DMS153 (cell line): Measurements from ENCODE around the gene CUX1.

Experiments used
- DNase-seq: peaks from one replicate; lab custom pipeline; 2025; lab: John Stamatoyannopoulos, UW

CUX1 gene

GRCh38 chr7:102189756-102190155, 372.3 kb downstream of the CUX1 start:
- DNase-seq = no peak

GRCh38 chr7:102190776-102191350, 373.4 kb downstream of the CUX1 start:
- no peak for DNase-seq

DNA sequence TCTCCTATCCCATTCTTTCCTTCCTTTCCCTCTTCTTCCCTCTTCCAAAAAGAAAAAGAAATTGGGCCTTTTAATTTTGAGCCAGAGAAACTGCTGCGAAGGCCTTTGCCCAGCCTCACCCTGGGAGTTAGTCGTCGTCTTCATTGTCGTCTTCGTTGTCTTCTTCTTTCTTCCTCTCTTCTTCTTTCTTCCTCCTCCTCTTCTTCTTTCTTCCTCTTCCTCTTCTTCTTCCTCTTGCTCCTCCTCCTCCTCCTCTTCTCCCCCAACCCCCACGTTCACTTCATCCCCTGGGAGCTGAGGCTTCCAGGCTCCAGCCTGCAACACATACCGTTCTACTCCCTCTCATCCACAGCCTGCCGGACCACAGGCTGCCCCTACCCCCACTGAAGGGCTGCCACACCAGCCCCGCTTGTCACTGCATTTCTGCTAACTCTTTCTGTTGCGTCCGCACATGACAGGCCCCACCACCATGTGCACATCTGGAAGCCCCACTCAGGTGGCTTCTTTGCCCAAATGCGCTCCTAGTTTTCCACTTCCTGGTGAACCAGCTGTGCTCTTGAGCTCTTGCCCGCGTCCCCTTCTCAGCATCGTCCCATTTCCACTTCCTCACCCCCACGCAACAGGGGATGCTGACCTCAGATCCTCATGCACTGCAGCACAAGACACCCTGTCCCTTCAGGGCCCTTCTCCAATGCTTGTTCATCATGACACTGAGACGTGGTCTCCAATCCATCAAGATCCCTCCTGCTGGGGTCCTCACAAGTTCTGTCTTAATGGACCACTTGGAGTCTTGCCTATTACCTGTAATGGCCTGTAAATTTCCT, 374.3 kb downstream of the CUX1 start:
- DNase-seq = no peak

DNA sequence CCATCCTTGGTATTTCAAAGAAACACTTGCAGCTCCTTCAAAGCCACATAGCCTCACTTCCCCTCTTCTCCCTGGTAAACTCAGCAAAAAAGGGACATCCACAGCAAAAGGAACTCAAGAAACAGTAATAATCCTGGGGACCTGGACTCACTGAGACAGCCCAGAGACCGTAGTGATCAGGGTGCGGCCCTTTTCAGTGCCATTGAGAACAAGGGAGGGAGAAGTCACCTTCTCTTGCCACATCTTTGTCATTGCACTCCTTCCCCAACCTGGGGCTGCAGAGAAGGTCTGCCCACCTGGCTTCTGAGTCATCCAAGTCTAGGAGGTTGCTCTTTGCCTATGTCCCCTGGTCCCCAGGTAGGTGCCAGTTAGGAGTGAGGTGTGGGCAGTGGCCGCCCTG, 375.4 kb downstream of the CUX1 start:
- no peak for DNase-seq

DNA sequence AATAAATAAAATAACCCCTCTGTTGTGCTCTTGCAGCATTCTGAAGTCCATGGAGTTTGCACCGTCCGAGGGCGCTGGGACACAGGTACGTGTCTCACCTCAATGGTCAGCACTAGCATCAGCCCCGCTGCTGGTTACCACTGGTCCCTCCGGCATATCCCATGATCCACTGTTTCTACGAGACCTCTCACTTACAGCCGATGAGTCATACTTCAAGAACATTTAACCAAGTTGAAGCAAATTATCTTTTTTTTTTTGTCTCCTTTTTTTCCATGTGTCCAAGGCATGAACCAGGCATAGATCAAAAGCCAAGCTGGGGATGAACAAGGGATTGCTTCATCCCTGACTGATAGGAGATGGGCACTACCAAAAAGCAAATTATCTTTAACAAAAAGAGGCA, 376.4 kb downstream of the CUX1 start:
- DNase-seq = no peak

DNA sequence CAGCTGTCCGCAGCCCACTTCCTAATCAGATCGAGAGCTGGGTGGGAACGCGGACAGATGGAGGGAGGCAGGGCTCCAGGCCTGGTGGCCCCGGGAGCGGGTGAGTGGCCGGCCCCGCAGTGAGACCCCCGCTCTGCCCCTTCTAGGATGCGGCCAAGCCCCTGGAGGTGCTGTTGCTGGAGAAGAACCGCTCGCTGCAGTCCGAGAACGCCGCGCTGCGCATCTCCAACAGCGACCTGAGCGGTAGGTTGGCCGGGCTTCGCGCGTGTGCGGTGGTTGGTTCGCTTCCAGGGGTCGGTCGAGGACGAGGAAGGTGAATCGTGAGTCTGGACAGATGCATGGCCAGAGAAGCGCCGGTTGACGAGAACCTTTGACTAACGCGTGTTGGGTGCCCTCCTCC, 377.9 kb downstream of the CUX1 start:
- no peak for DNase-seq

DNA sequence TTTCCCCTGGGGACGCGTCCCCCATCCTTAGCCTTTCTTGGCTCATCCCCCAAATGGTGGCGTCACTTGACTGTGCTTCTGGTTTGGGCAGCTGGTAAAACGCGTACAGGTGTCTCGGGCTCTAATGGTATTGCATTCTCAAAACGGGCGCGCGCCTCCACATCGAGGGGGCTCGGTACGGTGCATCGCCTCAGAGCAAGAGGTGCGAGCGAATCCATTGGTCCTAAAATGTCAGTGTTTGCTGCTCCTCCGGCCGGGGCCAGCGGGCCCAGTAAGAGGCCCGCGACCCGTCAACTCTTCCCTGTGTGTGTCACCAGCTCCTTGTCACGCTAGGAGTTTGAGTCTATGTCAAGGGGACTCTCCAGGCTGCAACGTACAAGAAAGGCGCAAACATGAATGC, 378.6 kb downstream of the CUX1 start:
- DNase-seq = no peak

DNA sequence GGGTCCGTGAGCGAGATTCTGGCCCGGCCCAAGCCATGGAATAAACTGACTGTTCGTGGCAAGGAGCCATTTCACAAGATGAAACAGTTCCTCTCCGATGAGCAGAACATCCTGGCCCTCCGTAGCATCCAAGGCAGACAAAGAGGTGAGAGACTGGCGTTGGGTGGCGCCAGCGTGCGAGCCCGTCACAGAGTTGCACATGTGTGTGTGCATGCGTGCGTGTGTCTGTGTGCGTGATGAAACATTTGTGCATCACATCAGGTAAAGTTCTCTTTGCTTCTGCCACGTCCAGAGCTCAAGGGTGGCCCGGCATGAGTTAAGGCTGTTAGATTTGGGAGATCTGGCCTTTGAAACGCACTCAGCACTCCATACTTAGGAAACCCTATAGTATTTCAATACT, 379.7 kb downstream of the CUX1 start:
- DNase-seq = no peak

- DNase-seq = no peak
These were observed 380.2 kb downstream of the CUX1 start for GRCh38 chr7:102197599-102197998.

GRCh38 chr7:102198417-102198956, 381.1 kb downstream of the CUX1 start:
- no peak for DNase-seq

DNA sequence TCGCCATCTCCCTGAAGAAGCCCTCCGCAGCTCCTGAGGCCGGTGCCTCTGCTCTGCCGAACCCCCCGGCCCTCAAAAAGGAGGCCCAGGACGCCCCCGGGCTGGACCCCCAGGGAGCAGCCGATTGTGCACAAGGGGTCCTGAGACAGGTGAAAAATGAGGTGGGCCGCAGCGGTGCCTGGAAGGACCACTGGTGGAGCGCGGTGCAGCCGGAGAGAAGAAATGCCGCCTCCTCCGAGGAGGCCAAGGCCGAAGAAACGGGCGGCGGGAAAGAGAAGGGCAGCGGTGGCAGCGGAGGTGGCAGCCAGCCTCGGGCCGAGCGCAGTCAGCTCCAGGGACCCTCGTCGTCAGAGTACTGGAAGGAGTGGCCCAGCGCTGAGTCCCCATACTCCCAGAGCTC, 384.1 kb downstream of the CUX1 start:
- no peak for DNase-seq

GRCh38 chr7:102202556-102202955, 385.1 kb downstream of the CUX1 start:
- DNase-seq = no peak

GRCh38 chr7:102203218-102203617, 385.8 kb downstream of the CUX1 start:
- no peak for DNase-seq

DNA sequence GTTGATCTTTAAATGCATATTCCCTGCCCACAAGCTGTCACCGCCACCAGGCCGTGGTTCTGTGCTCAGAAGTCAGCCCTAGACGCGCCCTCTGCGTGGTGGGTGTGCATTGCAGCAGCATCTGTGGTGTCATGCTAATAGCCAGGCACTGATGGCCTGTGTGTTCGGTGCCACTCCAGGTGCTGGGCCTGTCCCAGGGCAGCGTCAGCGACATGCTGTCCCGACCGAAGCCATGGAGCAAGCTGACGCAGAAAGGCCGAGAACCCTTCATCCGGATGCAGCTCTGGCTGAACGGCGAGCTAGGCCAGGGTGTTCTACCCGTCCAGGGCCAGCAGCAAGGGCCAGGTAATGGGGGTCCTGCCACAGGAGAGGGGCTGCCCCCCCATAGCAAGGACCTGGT, 386.8 kb downstream of the CUX1 start:
- no peak for DNase-seq

DNA sequence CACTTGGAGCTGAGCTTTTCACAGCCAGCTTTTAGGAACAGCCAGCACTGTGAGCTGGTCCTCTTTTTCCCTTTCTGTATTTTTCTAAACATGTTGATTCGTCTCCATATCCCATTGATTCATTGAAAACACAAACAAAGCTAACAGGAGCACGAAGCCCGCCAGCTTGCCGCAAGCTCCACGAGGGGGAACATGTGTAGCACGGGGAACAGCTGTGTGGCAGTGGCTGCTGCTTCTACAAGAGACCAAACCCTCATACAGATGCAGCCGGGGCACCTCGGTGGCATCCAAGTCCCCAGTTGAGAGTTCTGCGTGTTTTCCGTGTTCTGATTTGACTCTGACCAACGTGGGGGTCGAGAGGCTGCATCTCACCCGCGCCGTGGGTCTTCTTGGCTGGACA, 388.5 kb downstream of the CUX1 start:
- no peak for DNase-seq

DNA sequence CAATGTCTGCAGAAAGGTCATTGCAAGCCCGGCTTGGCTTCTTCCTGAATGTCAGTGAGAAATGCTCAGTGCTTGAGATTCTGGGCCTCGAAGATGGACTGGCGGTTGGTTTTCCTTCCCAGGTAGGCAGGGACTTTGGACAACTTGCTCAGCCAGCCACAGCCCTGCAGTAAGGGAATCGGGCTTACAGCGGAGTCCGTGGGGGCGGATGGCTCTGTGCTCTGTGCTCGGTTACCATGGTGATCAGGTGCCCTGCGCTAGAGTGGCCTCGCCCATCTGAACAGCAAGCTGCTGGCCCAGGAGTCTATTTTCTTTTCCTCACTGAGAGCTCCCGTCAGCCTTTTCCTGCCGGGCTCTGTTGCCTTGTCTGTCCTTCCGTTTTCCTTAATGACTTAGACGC, 391.4 kb downstream of the CUX1 start:
- no peak for DNase-seq

GRCh38 chr7:102210787-102211186, 393.4 kb downstream of the CUX1 start:
- no peak for DNase-seq

- no peak for DNase-seq
These were observed 394.4 kb downstream of the CUX1 start for GRCh38 chr7:102211590-102212550.

DNA sequence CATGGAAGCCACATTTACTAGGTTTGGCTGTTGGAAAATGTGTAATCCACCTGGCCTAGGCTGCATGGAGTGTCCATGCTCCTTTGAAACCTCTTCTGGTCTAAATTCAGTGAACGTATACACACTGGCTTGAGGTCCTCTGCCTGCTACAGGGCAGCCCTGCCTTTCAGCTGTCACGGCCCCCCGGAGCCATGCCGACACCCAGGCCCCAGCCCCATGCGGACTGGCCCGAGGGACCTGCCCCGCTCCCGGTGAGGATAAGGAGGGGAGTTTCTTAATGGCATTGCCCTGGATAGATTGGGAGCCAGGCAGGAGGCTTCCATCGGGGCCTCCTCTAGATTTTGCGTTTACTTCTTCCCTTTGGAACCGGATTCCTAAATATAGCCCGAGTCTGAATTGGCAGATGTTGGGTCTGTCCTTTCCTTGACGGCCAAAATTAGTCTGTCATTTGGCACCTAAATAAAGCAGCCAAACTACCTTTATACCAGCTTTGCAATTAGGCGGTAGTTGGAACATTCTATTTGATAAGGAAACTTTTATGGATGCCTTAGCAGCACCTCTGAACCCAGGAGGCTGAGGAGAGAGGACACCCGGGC, 397.1 kb downstream of the CUX1 start:
- DNase-seq = no peak

DNA sequence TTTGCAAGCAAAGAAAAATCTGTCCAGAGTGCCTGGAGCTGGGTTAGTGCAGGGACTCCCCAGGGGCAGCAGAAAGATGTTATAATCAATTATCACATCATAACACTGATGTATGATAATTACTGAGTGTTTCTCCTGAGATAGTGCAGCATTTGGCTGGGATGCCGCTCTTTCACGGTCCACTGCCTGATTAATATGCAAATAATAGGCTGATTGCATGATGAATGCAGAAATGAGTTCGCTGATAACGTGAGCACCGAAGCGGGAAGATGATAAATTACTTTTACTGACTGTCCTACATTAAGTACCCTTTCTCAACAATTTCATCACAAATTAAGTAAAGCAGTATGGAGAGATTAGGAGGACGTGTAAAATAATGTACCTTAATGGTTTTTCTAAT, 397.8 kb downstream of the CUX1 start:
- DNase-seq = no peak

DNA sequence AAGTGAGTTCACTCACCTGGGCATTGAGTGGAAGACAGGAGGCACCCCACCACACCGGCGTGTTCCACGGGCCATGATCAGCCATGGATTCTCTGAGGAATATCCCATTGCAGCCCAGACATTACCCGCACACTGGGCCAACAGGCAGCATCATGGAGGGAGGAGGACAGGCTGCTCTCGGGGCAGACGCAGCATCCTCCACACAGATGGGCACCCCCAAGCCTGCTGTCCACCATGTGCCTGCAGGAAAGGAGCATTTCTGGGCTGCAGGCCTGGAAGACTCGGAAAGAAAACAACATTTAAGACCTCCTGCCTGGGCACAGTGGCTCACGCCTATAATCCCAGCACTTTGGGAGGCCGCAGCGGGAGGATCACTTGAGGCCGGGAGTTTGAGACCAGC, 398.3 kb downstream of the CUX1 start:
- no peak for DNase-seq
